Measurements from ENCODE around the gene NRDE2. TPM values are rescaled to one million over a fixed set of nuclear protein-coding genes. Genes with fewer than 3 reads are reported as not detected.
"Not testable (repeated sequence)": the region's sequence is repeated elsewhere in the genome, so short reads cannot be mapped to it uniquely, and the experiment has no call there.

NRDE2 gene
- total and polyA plus RNA-seq, 4 donors, result 12.9 to 15.9 (median 15.5) TPM

DNA sequence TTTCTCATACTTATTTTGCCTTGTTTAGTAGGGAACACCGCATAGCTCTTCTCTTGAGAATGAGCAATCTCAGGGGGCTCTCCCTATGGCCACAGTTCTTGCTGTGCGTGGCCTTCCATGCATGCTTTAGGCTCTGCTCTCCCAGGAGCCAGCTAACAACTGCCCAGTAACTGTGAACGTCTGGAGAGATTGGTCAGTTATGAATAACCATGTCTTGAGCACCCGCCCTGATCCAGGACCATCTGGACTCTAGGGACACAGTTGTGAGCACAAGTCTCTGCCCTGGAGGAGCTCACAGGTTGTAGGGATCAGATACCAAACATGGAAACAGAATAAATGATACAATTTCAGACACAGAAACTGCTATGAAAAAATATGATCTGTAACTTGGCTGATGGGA is 63.3 kb downstream of the NRDE2 start:
- H3K27ac ChIP-seq (ENCODE audit: low read depth, low read length), result no peak overlapping the region
- no peak for DNase-seq (ENCODE audit: low read depth in 4 of 6, low spot score in 6 of 6)
- WGBS (ENCODE audit: insufficient coverage), result 81% methylated on average over 3 of the region's 4 CpGs
- no peaks in the 10 kb centered on the region for H3K4me1 ChIP-seq (ENCODE audit: control insufficient read depth, insufficient read depth, low read length)
- no peaks in the 10 kb centered on the region for H3K9me3 ChIP-seq (ENCODE audit: control insufficient read depth, insufficient read depth, low read length)
- peaks cover 66% of the 10 kb centered on the region for H3K36me3 ChIP-seq (ENCODE audit: control insufficient read depth, insufficient read depth, low read length)
- no peaks in the 10 kb centered on the region for H3K27me3 ChIP-seq (ENCODE audit: control insufficient read depth, insufficient read depth, low read length)
- no peak overlapping the region for H3K4me3 ChIP-seq (ENCODE audit: low read depth, low read length)

DNA sequence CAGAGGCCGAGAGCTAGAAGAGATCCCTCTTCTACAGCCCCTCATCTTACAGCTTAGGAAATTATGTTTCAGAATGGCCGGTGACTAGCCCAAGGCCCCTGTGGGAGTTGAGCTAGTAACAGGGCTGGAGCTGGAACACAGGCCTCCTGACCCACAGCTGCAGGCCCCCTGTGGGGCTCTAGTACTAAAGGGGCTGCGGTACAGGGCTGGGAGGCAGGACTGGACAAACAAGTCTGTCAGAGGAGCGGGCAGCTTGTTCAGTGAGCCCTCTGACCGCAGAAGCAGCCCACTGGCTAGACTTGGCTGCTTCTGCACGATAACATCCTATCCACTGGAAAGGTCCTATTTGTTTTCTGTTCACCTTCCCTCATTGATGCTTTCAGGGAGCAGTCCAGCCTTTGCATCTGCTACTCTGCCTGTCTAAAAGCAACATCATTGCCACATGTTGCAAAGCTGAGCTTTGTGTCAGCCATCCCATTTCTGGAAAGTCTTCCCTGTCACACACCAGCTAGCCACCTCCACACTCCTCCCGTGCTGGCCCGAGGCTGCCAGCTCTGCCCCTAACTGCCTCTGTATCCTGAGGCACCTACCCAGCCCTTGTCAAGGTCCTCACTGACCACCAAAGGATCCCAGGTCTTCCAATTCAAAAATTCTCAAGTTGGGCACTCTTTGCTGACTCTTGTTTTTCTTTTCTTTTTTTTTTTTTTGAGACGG is 65.1 kb downstream of the NRDE2 start:
- 95% methylated on average over 7 of the region's 9 CpGs for WGBS (ENCODE audit: insufficient coverage)
- no peak overlapping the region for H3K27ac ChIP-seq (ENCODE audit: low read depth, low read length)
- no peaks in the 10 kb centered on the region for H3K4me1 ChIP-seq (ENCODE audit: control insufficient read depth, insufficient read depth, low read length)
- no peaks in the 10 kb centered on the region for H3K9me3 ChIP-seq (ENCODE audit: control insufficient read depth, insufficient read depth, low read length)
- no peaks in the 10 kb centered on the region for H3K27me3 ChIP-seq (ENCODE audit: control insufficient read depth, insufficient read depth, low read length)
- peaks cover 55% of the 10 kb centered on the region for H3K36me3 ChIP-seq (ENCODE audit: control insufficient read depth, insufficient read depth, low read length)
- DNase-seq (ENCODE audit: low read depth in 4 of 6, low spot score in 6 of 6), result no peak
- no peak overlapping the region for H3K4me3 ChIP-seq (ENCODE audit: low read depth, low read length)

DNA sequence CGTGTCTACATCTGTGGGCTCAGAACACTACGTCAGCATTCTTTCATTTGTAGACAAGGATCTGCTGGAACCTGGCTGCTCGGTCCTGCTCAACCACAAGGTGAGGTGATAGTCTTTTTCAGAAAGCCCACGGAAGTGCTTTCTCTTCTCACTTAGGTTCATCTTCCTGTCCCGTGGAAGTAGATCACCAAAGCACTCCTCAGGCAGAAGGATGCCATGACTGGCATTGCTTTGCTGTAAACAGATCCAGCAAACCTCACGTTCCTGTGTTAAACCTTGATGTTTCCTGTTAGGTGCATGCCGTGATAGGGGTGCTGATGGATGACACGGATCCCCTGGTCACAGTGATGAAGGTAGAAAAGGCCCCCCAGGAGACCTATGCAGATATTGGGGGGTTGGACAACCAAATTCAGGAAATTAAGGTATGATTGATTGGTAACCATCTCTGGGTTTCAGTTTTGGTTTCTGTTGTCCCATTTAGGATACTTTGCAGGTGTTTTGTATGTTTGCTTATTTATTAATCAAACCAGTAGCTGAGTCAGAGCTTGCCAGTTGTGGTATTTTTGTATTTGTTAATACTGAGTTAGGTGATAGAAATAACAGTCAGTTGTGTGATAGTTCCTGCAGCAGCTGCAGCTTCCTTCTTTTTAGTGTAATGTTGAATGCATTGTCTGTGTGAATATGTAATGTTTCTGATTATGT is 67.8 kb downstream of the NRDE2 start:
- no peaks in the 10 kb centered on the region for H3K4me1 ChIP-seq (ENCODE audit: control insufficient read depth, insufficient read depth, low read length)
- no peaks in the 10 kb centered on the region for H3K9me3 ChIP-seq (ENCODE audit: control insufficient read depth, insufficient read depth, low read length)
- H3K4me3 ChIP-seq (ENCODE audit: low read depth, low read length), result no peak overlapping the region
- no peaks in the 10 kb centered on the region for H3K27me3 ChIP-seq (ENCODE audit: control insufficient read depth, insufficient read depth, low read length)
- peaks cover 50% of the 10 kb centered on the region for H3K36me3 ChIP-seq (ENCODE audit: control insufficient read depth, insufficient read depth, low read length)
- WGBS (ENCODE audit: insufficient coverage), result 75% methylated on average over 6 of the region's 8 CpGs
- no peak overlapping the region for H3K27ac ChIP-seq (ENCODE audit: low read depth, low read length)
- DNase-seq (ENCODE audit: low read depth in 4 of 6, low spot score in 6 of 6), result no peak

DNA sequence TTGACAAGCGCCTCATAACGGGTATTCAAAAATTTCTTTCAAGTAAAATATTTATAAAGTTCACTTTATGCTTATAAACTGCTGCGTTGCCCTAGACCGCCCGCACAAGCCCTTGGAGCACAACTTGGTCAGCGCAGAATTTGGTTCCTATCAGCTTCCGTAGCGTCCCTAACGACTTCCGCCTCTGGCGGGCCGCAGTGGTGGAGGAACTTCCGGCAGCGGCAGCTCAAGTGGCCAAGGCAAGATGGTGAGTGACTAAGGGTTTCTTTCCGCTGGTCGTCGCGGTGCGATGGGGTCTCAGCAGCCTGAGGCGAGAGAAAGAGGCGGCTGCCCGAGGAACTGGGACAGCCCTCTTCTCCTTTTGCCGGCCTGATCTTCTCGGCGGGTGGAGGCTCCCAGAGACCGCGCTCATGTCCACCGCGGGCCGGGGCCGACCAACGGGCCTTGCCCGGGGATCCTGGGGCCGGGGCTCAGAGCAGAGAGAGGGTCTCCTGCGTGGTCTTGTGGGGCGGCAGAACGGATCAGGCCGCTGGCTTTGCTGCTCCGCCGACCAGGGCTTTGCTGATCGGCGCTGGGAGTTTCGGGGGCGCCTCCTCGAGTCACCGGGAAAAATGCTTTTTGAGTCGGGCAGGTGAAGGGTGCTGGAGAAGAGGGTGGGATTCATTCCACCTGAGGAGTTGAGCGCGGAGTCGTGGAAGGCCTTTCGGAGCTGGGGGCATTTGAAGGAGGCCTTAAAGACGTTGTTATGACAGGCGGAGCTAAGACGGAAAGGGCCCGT is 75.2 kb downstream of the NRDE2 start, which contains the start of gene PSMC1:
PSMC1 (plus strand) TSS at position 200 of the 778 bp plus-strand sequence; CDS start at position 245, 45 bp downstream.
- Histone ChIP-seq H3K4me3 (ENCODE audit: low read depth, low read length) (peak within 1 kb of the TSS; percentile 96), H3K9me3 (ENCODE audit: control insufficient read depth, insufficient read depth, low read length) (no peaks in the 10 kb centered on the region), H3K4me1 (ENCODE audit: control insufficient read depth, insufficient read depth, low read length) (peaks cover 6% of the 10 kb centered on the region), H3K36me3 (ENCODE audit: control insufficient read depth, insufficient read depth, low read length) (peaks cover 8% of the 10 kb centered on the region), H3K27ac (ENCODE audit: low read depth, low read length) (peak within 1 kb of the TSS; percentile 77), H3K27me3 (ENCODE audit: control insufficient read depth, insufficient read depth, low read length) (no peaks in the 10 kb centered on the region)
- DNase-seq (ENCODE audit: low read depth in 4 of 6, low spot score in 6 of 6), result peak; percentile 86 to 98 (median 88)
- 0% methylated on average over 48 of the region's 55 CpGs for WGBS (ENCODE audit: insufficient coverage)

DNA sequence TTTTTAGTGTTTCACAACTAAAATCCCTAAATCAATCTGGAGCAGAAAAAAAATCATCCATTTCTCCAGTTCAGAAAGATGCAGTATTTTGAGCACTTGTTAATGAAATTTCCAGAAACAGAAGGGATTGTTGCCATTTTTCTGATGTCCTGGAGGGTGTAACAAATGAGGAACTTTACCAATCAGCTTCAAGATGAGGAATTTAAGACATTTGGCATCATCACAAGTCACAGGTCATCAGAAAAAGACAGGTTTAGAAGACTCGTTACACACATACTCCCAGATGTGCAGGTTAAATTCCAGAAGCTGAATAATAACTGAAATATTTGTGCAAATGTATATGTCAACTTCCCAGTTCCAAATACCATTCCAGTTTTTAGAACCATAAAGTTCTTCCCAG is 75.9 kb downstream of the NRDE2 start:
- Histone ChIP-seq H3K4me3 (ENCODE audit: low read depth, low read length) (peak overlapping the region; percentile 96), H3K36me3 (ENCODE audit: control insufficient read depth, insufficient read depth, low read length) (peaks cover 6% of the 10 kb centered on the region), H3K9me3 (ENCODE audit: control insufficient read depth, insufficient read depth, low read length) (no peaks in the 10 kb centered on the region), H3K4me1 (ENCODE audit: control insufficient read depth, insufficient read depth, low read length) (peaks cover 6% of the 10 kb centered on the region), H3K27me3 (ENCODE audit: control insufficient read depth, insufficient read depth, low read length) (no peaks in the 10 kb centered on the region), H3K27ac (ENCODE audit: low read depth, low read length) (no peak overlapping the region)
- no CpG with 5 or more reads among the region's 1 CpG for WGBS (ENCODE audit: insufficient coverage)
- DNase-seq (ENCODE audit: low read depth in 4 of 6, low spot score in 6 of 6), result no peak

DNA sequence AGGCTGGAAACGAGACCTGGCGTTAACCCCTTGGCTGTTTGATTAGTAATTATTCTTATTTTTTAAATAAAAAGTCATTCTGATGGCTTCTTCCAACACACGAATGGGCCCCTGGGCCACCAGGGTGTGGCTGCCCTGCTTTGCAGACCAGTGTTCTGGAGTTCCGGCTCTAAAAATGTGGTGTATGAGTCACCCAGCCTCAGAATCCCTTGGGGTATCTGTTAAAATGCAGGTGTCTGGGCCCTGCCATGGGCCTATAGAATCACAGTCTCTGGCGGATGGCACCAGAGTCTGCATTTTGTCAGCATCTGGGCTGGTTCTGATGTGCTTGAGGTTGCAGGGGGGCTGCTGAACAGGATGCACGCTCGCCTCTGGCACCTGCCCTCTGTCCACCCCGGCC is 77.9 kb downstream of the NRDE2 start:
- peaks cover 6% of the 10 kb centered on the region for H3K4me1 ChIP-seq (ENCODE audit: control insufficient read depth, insufficient read depth, low read length)
- 95% methylated on average over 6 of the region's 8 CpGs for WGBS (ENCODE audit: insufficient coverage)
- H3K4me3 ChIP-seq (ENCODE audit: low read depth, low read length), result no peak overlapping the region
- DNase-seq (ENCODE audit: low read depth in 4 of 6, low spot score in 6 of 6), result no peak
- H3K9me3 ChIP-seq (ENCODE audit: control insufficient read depth, insufficient read depth, low read length), result no peaks in the 10 kb centered on the region
- H3K27ac ChIP-seq (ENCODE audit: low read depth, low read length), result no peak overlapping the region
- H3K27me3 ChIP-seq (ENCODE audit: control insufficient read depth, insufficient read depth, low read length), result no peaks in the 10 kb centered on the region
- H3K36me3 ChIP-seq (ENCODE audit: control insufficient read depth, insufficient read depth, low read length), result no peaks in the 10 kb centered on the region

DNA sequence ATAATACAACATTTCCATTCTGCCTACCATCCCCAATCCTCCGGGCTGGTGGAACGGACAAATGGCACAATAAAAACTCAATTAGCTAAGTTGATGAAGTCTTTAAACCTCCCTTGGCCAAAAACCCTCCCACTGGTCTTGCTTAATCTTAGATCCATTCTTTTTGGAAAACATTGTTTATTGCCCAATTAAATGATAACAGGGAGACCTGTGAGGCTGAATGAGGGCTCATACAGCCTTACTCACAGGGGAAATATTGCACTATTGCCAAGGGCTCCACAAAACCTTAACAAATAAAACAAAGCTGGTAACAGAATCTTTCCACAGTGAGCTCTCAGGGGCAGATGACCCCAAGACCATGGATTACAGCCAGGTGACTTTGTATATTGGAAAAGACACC is 83.1 kb downstream of the NRDE2 start:
- Histone ChIP-seq H3K4me3 (ENCODE audit: low read depth, low read length) (no peak overlapping the region), H3K36me3 (ENCODE audit: control insufficient read depth, insufficient read depth, low read length) (no peaks in the 10 kb centered on the region), H3K9me3 (ENCODE audit: control insufficient read depth, insufficient read depth, low read length) (no peaks in the 10 kb centered on the region), H3K4me1 (ENCODE audit: control insufficient read depth, insufficient read depth, low read length) (no peaks in the 10 kb centered on the region), H3K27ac (ENCODE audit: low read depth, low read length) (no peak overlapping the region), H3K27me3 (ENCODE audit: control insufficient read depth, insufficient read depth, low read length) (no peaks in the 10 kb centered on the region)
- DNase-seq (ENCODE audit: low read depth in 4 of 6, low spot score in 6 of 6), result peak in 1 of 6 donors; percentile 74
- 50% methylated on average over 2 of the region's 2 CpGs for WGBS (ENCODE audit: insufficient coverage)

DNA sequence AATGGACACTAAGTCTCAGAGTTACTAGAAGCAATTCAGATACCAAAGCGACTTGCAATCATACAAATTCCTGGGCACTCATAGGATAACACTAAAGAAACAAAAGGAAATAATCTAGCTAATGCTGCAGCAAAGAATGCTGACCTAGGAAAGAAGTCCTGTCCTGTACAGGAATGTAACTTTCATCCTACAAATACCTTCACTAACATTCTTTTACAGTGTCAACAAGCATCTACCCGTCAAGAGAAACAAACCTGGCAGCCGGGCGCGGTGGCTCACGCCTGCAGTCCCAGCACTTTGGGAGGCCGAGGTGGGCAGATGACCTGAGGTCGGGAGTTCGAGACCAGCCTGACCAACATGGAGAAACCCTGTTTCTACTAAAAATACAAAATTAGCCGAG is 84.3 kb downstream of the NRDE2 start:
- H3K36me3 ChIP-seq (ENCODE audit: control insufficient read depth, insufficient read depth, low read length); H3K27me3 ChIP-seq (ENCODE audit: control insufficient read depth, insufficient read depth, low read length); H3K4me3 ChIP-seq (ENCODE audit: low read depth, low read length); H3K27ac ChIP-seq (ENCODE audit: low read depth, low read length); H3K9me3 ChIP-seq (ENCODE audit: control insufficient read depth, insufficient read depth, low read length); H3K4me1 ChIP-seq (ENCODE audit: control insufficient read depth, insufficient read depth, low read length); DNase-seq (ENCODE audit: low read depth in 4 of 6, low spot score in 6 of 6): not testable (repeated sequence)
- WGBS (ENCODE audit: insufficient coverage), result 83% methylated on average over 8 of the region's 10 CpGs

DNA sequence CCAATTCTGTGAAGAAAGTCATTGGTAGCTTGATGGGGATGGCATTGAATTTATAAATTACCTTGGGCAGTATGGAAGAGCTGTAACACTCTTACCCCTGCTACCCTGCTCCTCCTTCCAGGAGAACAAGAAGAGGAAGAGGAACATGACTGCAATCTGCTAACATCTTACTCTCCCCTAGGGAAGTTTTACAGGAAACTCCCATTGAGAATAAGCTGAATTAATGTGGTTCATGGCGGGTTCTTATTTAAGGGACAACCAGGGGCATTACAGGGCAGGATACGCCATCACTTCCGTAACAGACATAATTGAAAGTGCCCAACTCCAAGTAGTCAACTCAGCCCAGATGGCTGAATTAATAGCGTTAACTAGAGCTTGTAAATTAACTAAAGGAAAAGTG is 84.8 kb downstream of the NRDE2 start:
- H3K36me3 ChIP-seq (ENCODE audit: control insufficient read depth, insufficient read depth, low read length), result no peaks in the 10 kb centered on the region
- no peaks in the 10 kb centered on the region for H3K4me1 ChIP-seq (ENCODE audit: control insufficient read depth, insufficient read depth, low read length)
- WGBS (ENCODE audit: insufficient coverage), result 92% methylated on average over 2 of the region's 4 CpGs
- no peaks in the 10 kb centered on the region for H3K27me3 ChIP-seq (ENCODE audit: control insufficient read depth, insufficient read depth, low read length)
- H3K4me3 ChIP-seq (ENCODE audit: low read depth, low read length), result no peak overlapping the region
- no peak for DNase-seq (ENCODE audit: low read depth in 4 of 6, low spot score in 6 of 6)
- no peak overlapping the region for H3K27ac ChIP-seq (ENCODE audit: low read depth, low read length)
- no peaks in the 10 kb centered on the region for H3K9me3 ChIP-seq (ENCODE audit: control insufficient read depth, insufficient read depth, low read length)

All from spinal cord (tissue), 10 donors.